HepG2 (cell line): ENCODE measurements around the gene MSH3.

Experiments
- ATF3 ChIP-seq: sonication (generic); formaldehyde crosslinking; IDR thresholded peaks from 2 replicates; pipeline ENCODE4 v1.4.0; 2020; ENCODE audit warnings: missing genetic modification reagents
- ATF5 ChIP-seq: sonication (generic); formaldehyde crosslinking; IDR thresholded peaks from 2 replicates; pipeline ENCODE4 v1.4.0; 2020; ENCODE audit warnings: mild to moderate bottlenecking, low read depth, missing genetic modification reagents
- CTCF ChIP-seq: sonication (generic); formaldehyde crosslinking; IDR thresholded peaks from 2 replicates; pipeline ENCODE4 v1.5.0; 2020; ENCODE audit warnings: mild to moderate bottlenecking, missing genetic modification reagents, moderate library complexity
- HDAC2 ChIP-seq: sonication (generic); formaldehyde crosslinking; IDR thresholded peaks from 2 replicates; pipeline ENCODE4 v1.4.0; 2020; ENCODE audit warnings: missing genetic modification reagents
- MBNL3 ChIP-seq: fragments of 250-450 bp; sonication (Bioruptor Pico); conservative IDR thresholded peaks from 2 replicates; pipeline ENCODE4 v1.8.0; 2022; ENCODE audit warnings: mild to moderate bottlenecking, inconsistent platforms
- NFATC3 ChIP-seq: sonication (generic); formaldehyde crosslinking; IDR thresholded peaks from 2 replicates; pipeline ENCODE4 v1.5.1; 2020; ENCODE audit warnings: mild to moderate bottlenecking, missing genetic modification reagents
- POLR2AphosphoS5 ChIP-seq: IDR thresholded peaks from 2 replicates; pipeline ENCODE4 v1.6.1; 2012; ENCODE audit warnings: low read depth, low read length
- PPARG ChIP-seq: conservative IDR thresholded peaks from 2 replicates; pipeline ENCODE4 v1.6.1; 2016; ENCODE audit warnings: missing biosample characterization, missing genetic modification reagents
- SALL2 ChIP-seq: sonication (generic); formaldehyde crosslinking; IDR thresholded peaks from 2 replicates; pipeline ENCODE4 v1.8.1; 2023; ENCODE audit warnings: mild to moderate bottlenecking, missing genetic modification reagents, inconsistent platforms
- TAF1 ChIP-seq: sonication (generic); formaldehyde crosslinking; IDR thresholded peaks from 2 replicates; pipeline ENCODE4 v1.4.0; 2020; ENCODE audit warnings: missing genetic modification reagents
- ZBTB21 ChIP-seq: sonication (generic); formaldehyde crosslinking; IDR thresholded peaks from 2 replicates; pipeline ENCODE4 v1.4.0; 2020; ENCODE audit warnings: missing genetic modification reagents
- ZNF3 ChIP-seq: IDR thresholded peaks from 2 replicates; pipeline ENCODE4 v1.7.0; 2017; ENCODE audit warnings: inconsistent platforms
- ZSCAN25 ChIP-seq: sonication (generic); formaldehyde crosslinking; IDR thresholded peaks from 2 replicates; pipeline ENCODE4 v1.8.0; 2022; ENCODE audit warnings: mild to moderate bottlenecking, missing genetic modification reagents
- TF ChIP-seq, protein P1 (sequence below): sonication (generic); formaldehyde crosslinking; IDR thresholded peaks from 2 replicates; pipeline ENCODE4 v1.4.0; 2020; ENCODE audit warnings: mild to moderate bottlenecking, missing genetic modification reagents

- no peak for TF ChIP-seq TAF1 (CRISPR knock-in tag)
- no peak for TF ChIP-seq ATF5 (CRISPR knock-in tag)
- TF ChIP-seq POLR2AphosphoS5 = no peak
- TF ChIP-seq CTCF = no peak
- TF ChIP-seq ZBTB21 = no peak
- TF ChIP-seq MBNL3 (CRISPR knock-in tag) = no peak
- TF ChIP-seq, protein P1, sequence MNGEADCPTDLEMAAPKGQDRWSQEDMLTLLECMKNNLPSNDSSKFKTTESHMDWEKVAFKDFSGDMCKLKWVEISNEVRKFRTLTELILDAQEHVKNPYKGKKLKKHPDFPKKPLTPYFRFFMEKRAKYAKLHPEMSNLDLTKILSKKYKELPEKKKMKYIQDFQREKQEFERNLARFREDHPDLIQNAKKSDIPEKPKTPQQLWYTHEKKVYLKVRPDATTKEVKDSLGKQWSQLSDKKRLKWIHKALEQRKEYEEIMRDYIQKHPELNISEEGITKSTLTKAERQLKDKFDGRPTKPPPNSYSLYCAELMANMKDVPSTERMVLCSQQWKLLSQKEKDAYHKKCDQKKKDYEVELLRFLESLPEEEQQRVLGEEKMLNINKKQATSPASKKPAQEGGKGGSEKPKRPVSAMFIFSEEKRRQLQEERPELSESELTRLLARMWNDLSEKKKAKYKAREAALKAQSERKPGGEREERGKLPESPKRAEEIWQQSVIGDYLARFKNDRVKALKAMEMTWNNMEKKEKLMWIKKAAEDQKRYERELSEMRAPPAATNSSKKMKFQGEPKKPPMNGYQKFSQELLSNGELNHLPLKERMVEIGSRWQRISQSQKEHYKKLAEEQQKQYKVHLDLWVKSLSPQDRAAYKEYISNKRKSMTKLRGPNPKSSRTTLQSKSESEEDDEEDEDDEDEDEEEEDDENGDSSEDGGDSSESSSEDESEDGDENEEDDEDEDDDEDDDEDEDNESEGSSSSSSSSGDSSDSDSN (CRISPR knock-in tag) = no peak
- no peak for TF ChIP-seq ATF3 (CRISPR knock-in tag)
- no peak for TF ChIP-seq ZSCAN25
- no peak for TF ChIP-seq SALL2 (CRISPR knock-in tag)
- TF ChIP-seq NFATC3 (CRISPR knock-in tag) = no peak
- no peak for TF ChIP-seq PPARG (CRISPR knock-in tag)
- no peak for TF ChIP-seq ZNF3 (CRISPR knock-in tag)
- TF ChIP-seq HDAC2 (CRISPR knock-in tag) = no peak
Measured at GRCh38 chr5:80881726-80882125, 227.3 kb downstream of the MSH3 start.
